Measurements from ENCODE around the gene MRPL54. TPM values are rescaled to one million over a fixed set of nuclear protein-coding genes. Genes with fewer than 3 reads are reported as not detected.

MRPL54 gene
- polyA plus RNA-seq, 1 experiment = 31.2 TPM

GRCh38 chr19:3808420-3809143 is 46.1 kb downstream of the MRPL54 start:
- no peak for DNase-seq (ENCODE audit: low read depth, low spot score)
- CTCF ChIA-PET = no interaction called here

DNA sequence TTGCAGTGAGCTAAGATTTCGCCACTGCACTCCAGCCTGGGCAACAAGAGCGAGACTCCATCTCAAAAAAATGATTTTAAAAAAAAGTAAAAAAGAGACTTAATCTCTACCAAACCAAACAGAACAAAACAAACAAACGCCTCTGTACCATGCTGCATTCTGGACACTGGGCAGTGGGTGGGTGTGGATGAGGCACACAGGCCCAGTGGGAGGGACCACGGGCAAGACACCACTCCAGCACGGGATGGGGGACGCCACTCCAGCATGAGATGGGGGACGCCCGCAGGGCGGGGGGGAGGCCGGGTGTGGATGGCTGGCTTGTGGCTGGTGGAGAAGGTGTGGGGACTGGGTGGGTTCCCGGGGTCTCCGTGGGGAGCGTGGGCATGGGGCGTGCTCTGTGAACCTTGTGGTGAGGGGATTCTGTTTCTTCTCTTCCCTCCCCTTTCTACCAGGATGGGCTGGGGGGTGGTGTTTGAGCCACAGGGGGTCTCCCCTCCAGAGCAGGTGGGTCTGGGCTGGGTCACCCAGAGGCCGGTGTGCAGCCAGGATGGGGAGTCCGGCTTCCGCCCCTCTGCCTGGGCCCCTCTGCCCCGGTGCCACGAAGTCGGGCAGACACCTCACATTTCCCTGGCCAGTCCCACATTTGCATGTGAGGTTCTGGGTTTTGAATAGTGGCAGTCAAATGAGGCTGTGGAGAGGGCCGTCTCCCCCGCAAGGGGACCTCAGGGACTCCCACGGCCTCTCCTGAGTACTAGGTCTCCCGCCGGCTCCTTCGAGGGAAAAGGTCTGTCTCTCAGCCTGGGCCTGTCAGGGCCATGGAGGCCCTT is 47.6 kb downstream of the MRPL54 start:
- Histone ChIP-seq H3K27me3 (ENCODE audit: control insufficient read depth, insufficient read depth, low read length) (peaks cover 3% of the 10 kb centered on the region), H3K9me3 (ENCODE audit: control insufficient read depth, insufficient read depth, low read length) (peaks cover 23% of the 10 kb centered on the region), H3K27ac (ENCODE audit: low read depth, low read length) (no peak overlapping the region), H3K4me3 (ENCODE audit: low read depth, low read length) (no peak overlapping the region)
- ChIA-PET POLR2A (no interaction called here), CTCF (no interaction called here)
- no peak for DNase-seq (ENCODE audit: low read depth, low spot score)
- TF ChIP-seq CTCF (IDR thresholded peaks at IDR 0.05; ENCODE audit: low read depth, low read length) = no peak

More at GRCh38 chr19:3808420-3809143, 46.1 kb downstream of the MRPL54 start:
- H3K27me3 ChIP-seq (ENCODE audit: control insufficient read depth, insufficient read depth, low read length) = peaks cover 5% of the 10 kb centered on the region
- TF ChIP-seq CTCF (IDR thresholded peaks at IDR 0.05; ENCODE audit: low read depth, low read length) = no peak
- no peak overlapping the region for H3K4me3 ChIP-seq (ENCODE audit: low read depth, low read length)
- POLR2A ChIA-PET = no interaction called here
- no peak overlapping the region for H3K27ac ChIP-seq (ENCODE audit: low read depth, low read length)
- peaks cover 23% of the 10 kb centered on the region for H3K9me3 ChIP-seq (ENCODE audit: control insufficient read depth, insufficient read depth, low read length)

DNA sequence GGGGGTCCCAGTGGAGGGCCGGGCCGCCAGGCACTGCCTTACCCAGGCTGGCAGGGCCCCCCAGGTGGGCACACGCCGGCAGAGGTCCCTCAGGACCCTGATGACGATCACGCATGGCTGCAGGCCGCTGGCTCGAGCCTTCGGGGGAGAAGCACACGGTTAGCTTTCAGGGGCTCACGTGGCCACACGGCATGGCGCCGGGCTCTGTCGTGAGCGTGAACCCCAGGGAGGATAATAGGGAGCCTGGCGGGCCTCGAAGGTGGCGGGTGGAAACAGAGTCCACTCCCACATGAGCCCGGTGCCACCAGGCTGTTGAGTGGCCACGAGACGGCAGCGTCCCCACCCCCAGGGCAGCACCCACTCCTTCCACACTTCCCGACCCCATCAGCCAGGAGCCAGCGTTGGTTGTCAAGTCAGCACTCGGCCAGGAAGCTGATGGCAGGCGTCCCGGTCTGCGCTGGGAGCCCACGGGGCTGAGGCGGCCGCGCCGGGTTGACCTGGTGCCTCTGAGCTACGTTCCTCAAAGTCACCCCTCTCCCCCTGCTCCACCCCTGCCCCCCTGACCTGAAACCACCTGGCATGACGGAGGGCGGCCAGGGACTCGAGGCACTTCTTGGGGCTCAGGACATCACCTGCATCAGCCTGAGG is 48.4 kb downstream of the MRPL54 start:
- ChIA-PET CTCF (interaction anchor here (2.2 kb wide), 1 partner anchor 11 kb away, joined by 8 read pairs; no protein-coding TSS in a partner anchor), POLR2A (no interaction called here)
- H3K4me3 ChIP-seq (ENCODE audit: low read depth, low read length) = no peak overlapping the region
- H3K27ac ChIP-seq (ENCODE audit: low read depth, low read length) = no peak overlapping the region
- DNase-seq (ENCODE audit: low read depth, low spot score) = no peak
- TF ChIP-seq CTCF (IDR thresholded peaks at IDR 0.05; ENCODE audit: low read depth, low read length) = no peak
- H3K9me3 ChIP-seq (ENCODE audit: control insufficient read depth, insufficient read depth, low read length) = peaks cover 23% of the 10 kb centered on the region
- H3K27me3 ChIP-seq (ENCODE audit: control insufficient read depth, insufficient read depth, low read length) = peaks cover 3% of the 10 kb centered on the region

GRCh38 chr19:3813473-3814392 is 51.3 kb downstream of the MRPL54 start:
- ChIA-PET POLR2A (no interaction called here), CTCF (interaction anchor here (2.2 kb wide), 1 partner anchor 9 kb away, joined by 8 read pairs; no protein-coding TSS in a partner anchor)
- TF ChIP-seq CTCF (IDR thresholded peaks at IDR 0.05; ENCODE audit: low read depth, low read length) = no peak

More at GRCh38 chr19:3813473-3814392, 51.3 kb downstream of the MRPL54 start:
- Histone ChIP-seq H3K27me3 (ENCODE audit: control insufficient read depth, insufficient read depth, low read length) (peaks cover 15% of the 10 kb centered on the region), H3K27ac (ENCODE audit: low read depth, low read length) (no peak overlapping the region), H3K4me3 (ENCODE audit: low read depth, low read length) (no peak overlapping the region), H3K9me3 (ENCODE audit: control insufficient read depth, insufficient read depth, low read length) (peaks cover 6% of the 10 kb centered on the region; the same call in 1 of the 2 replicates)
- no peak for DNase-seq (ENCODE audit: low read depth, low spot score)

Data from AG04450 (cell line).